ENCODE results near the gene KLC1. TPM values are rescaled to one million over a fixed set of nuclear protein-coding genes. Genes with fewer than 3 reads are reported as not detected.

KLC1 gene
- total RNA-seq, 1 experiment from 2014 or later: 121 TPM

GRCh38 chr14:103734081-103734888 lies 105.3 kb downstream of the KLC1 start:
- H3K27ac ChIP-seq (ENCODE audit: low read depth, low read length): no peak overlapping the region
- no peaks in the 10 kb centered on the region for H3K4me1 ChIP-seq (ENCODE audit: control insufficient read depth in 1 of 2, insufficient read depth in 2 of 2, low read length in 2 of 2)
- intact Hi-C loops (cut with micrococcal nuclease): no loop called here
- H3K9ac ChIP-seq (ENCODE audit: low read length): no peak overlapping the region
- H3K27me3 ChIP-seq (ENCODE audit: insufficient read depth, low read length): no peaks in the 10 kb centered on the region
- CTCF ChIA-PET: no interaction called here
- no peaks in the 10 kb centered on the region for H3K79me2 ChIP-seq (ENCODE audit: insufficient read depth, low read length)
- DNase-seq (ENCODE audit: low read depth, low spot score) (no peak), ATAC-seq (no peak)
- peaks cover 3% of the 10 kb centered on the region in 2 experiments; a peak in 3 of 4 replicates for H3K36me3 ChIP-seq (ENCODE audit: control insufficient read depth in 1 of 2, insufficient read depth in 2 of 2, low read length in 2 of 2)
- no peak overlapping the region for H2AFZ ChIP-seq (ENCODE audit: low read depth, low read length, poor library complexity, severe bottlenecking)
- RAD21 ChIA-PET (ENCODE audit: low non-redundant PET in 1 of 2, low total read pairs in 2 of 2, uncharacterized antibody in 2 of 2, unreplicated experiment in 2 of 2): no interaction called here
- H3K9me2 ChIP-seq (ENCODE audit: insufficient read depth): no peaks in the 10 kb centered on the region
- no peak overlapping the region for H3K4me3 ChIP-seq (replicated peaks in 1 of 2; ENCODE audit: low read depth in 1 of 2, low read length in 2 of 2)
- no peaks in the 10 kb centered on the region for H4K20me1 ChIP-seq (ENCODE audit: insufficient read depth)
- H3K4me2 ChIP-seq (ENCODE audit: low read length): no peak overlapping the region
- TF ChIP-seq EZH2 (IDR thresholded peaks at IDR 0.05) (no peak), MAX (IDR thresholded peaks at IDR 0.05) (no peak), FOSL1 (IDR thresholded peaks at IDR 0.05; ENCODE audit: low read depth) (no peak), POLR2A (IDR thresholded peaks at IDR 0.05; ENCODE audit: borderline replicate concordance, extremely low read depth, insufficient read depth, insufficient read length) (no peak), EGR1 (IDR thresholded peaks at IDR 0.05; ENCODE audit: low read depth) (no peak), RAD21 (IDR thresholded peaks at IDR 0.05; ENCODE audit: low read depth) (no peak), REST (IDR thresholded peaks at IDR 0.05; ENCODE audit: low read depth) (no peak), ELF1 (IDR thresholded peaks at IDR 0.05; ENCODE audit: borderline replicate concordance, low read depth) (no peak), ATF3 (IDR thresholded peaks at IDR 0.05) (no peak), JUND (IDR thresholded peaks at IDR 0.05) (no peak), SP1 (IDR thresholded peaks at IDR 0.05; ENCODE audit: low read depth) (no peak), ZBTB33 (IDR thresholded peaks at IDR 0.05; ENCODE audit: extremely low read depth, insufficient replicate concordance, low read length) (no peak), ZFX (IDR thresholded peaks at IDR 0.05) (no peak), CEBPB (IDR thresholded peaks at IDR 0.05; ENCODE audit: low read depth) (no peak), SIN3A (IDR thresholded peaks at IDR 0.05; ENCODE audit: low read depth) (no peak), POLR2AphosphoS5 (IDR thresholded peaks at IDR 0.05; ENCODE audit: low read depth, low read length) (no peak), EZH2phosphoT487 (IDR thresholded peaks at IDR 0.05; ENCODE audit: borderline replicate concordance) (no peak), ZNF274 (IDR thresholded peaks at IDR 0.05; ENCODE audit: low read depth, low read length) (no peak)
- POLR2A ChIA-PET: no interaction called here
- BruUV-seq (replicated peaks): no TSS peak
- no peaks in the 10 kb centered on the region for H3K9me3 ChIP-seq (ENCODE audit: control insufficient read depth in 1 of 2, insufficient read depth in 1 of 2, low read depth in 1 of 2, low read length in 2 of 2)

All from HCT116 (cell line).